Peyer's patch (tissue), 4 donors: Measurements from ENCODE around the gene TMPRSS13.

ENCODE experiments used
- POLR2A ChIP-seq, 2 donors: fragments of 450-650 bp; IDR thresholded peaks; one replicate each; pipeline ENCODE4 v1.5.1; 2017; ENCODE audit warnings: antibody characterized with exemption in 2 of 2, mild to moderate bottlenecking in 2 of 2, moderate library complexity in 2 of 2
- TF ChIP-seq, protein P1 (sequence below), 6 experiments: fragments of 450-650 bp in 4 of 6; fragments of 200-600 bp in 2 of 6; sonication (generic) in 1 of 6; IDR thresholded peaks; one replicate each; pipeline ENCODE4 v1.5.1; 2017 to 2019; ENCODE audit warnings: antibody characterized with exemption in 6 of 6, mild to moderate bottlenecking in 3 of 6, moderate library complexity in 1 of 6

DNA sequence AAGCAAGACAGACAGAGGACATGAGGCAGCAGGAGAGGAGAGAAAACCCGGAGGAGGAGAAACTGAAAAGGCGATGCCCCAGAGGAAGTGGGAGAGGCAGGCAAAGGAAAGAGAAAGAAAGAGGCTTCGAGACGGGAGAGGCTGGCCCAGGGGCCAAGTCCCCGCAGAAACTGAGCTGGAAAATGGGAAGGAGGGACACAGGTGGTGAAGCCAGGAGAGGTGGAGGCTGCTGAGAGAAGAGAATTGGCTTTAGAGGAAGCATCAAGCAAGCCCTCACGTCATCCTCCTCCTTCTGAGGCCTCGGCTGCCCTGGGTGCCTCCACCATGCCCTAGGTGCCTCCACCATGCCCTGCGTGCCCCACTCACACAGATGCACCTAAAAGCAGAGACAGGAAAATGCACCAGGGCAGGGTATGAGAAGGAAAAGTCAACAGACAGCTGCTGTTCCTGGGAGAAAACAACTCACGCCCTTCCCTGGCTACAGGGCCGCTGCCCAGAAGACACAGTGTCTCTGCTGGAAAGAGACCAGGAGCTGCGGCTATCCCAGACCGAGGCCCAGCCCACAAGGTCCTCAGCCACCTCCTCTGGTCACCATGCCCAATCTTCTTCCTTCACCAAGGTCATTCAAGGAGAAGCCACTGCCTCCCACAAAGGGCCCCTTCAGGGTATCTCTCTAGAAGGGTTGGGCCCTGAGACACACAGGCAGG, 67.0 kb downstream of the TMPRSS13 start:
- TF ChIP-seq, protein P1, sequence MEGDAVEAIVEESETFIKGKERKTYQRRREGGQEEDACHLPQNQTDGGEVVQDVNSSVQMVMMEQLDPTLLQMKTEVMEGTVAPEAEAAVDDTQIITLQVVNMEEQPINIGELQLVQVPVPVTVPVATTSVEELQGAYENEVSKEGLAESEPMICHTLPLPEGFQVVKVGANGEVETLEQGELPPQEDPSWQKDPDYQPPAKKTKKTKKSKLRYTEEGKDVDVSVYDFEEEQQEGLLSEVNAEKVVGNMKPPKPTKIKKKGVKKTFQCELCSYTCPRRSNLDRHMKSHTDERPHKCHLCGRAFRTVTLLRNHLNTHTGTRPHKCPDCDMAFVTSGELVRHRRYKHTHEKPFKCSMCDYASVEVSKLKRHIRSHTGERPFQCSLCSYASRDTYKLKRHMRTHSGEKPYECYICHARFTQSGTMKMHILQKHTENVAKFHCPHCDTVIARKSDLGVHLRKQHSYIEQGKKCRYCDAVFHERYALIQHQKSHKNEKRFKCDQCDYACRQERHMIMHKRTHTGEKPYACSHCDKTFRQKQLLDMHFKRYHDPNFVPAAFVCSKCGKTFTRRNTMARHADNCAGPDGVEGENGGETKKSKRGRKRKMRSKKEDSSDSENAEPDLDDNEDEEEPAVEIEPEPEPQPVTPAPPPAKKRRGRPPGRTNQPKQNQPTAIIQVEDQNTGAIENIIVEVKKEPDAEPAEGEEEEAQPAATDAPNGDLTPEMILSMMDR (IDR thresholded peaks at IDR 0.05): no peak
- no peak for TF ChIP-seq POLR2A (IDR thresholded peaks at IDR 0.05)
